GM12891 (cell line): ENCODE measurements around the gene ZP1.
A peak's percentile ranks its signal among the peaks of the same experiment; 100 is the strongest.

Experiments
- DNase-seq: peaks from one replicate; pipeline ENCODE4 v3.0.0; 2011; ENCODE audit warnings: low spot score; ENCODE audit not compliant: insufficient read length
- FAIRE-seq: peaks from 2 replicates; lab custom pipeline; 2011; peaks lifted over from hg19 to GRCh38; lab: Jason Lieb, UNC
- PAX5 ChIP-seq: IDR thresholded peaks from 2 replicates; pipeline ENCODE4 v1.6.1; 2011; ENCODE audit warnings: low read length, moderate library complexity, mild to moderate bottlenecking; ENCODE audit not compliant: insufficient read depth, severe bottlenecking
- POLR2A ChIP-seq: IDR thresholded peaks from 2 replicates; pipeline ENCODE4 v1.6.1; 2011; ENCODE audit warnings: low read depth, low read length, control low read depth
- POLR2AphosphoS5 ChIP-seq: IDR thresholded peaks from 2 replicates; pipeline ENCODE4 v1.6.1; 2011; ENCODE audit warnings: low read depth, low read length, control low read depth
- POU2F2 ChIP-seq: IDR thresholded peaks from 2 replicates; pipeline ENCODE4 v1.6.1; 2011; ENCODE audit warnings: low read depth, mild to moderate bottlenecking, control low read depth, low read length, moderate library complexity
- SPI1 ChIP-seq: IDR thresholded peaks from 2 replicates; pipeline ENCODE4 v1.6.1; 2011; ENCODE audit warnings: low read depth, low read length, control low read depth
- TAF1 ChIP-seq: IDR thresholded peaks from 2 replicates; pipeline ENCODE4 v1.6.1; 2011; ENCODE audit warnings: low read depth, low read length, control low read depth

Gene ZP1

DNA sequence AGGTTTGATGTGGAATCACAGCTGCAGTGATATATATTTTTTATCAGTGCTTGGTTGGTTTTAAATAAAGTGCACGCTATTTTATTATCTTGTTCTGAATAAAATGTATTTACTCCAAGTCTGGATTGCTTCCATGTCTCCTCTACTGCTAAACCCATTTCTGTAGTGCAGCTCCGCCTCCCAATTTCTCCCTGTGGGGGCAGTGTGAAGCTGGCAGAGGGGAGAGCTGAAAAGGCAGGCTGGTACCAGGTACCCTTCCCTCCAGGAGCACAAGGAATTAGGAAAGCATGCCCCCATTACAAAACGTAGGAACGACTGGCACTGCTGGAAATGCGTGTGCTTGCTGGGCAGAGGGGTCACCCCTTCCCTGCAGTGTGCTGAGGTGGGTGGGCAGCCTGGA lies 56.0 kb downstream of the ZP1 start:
- TF ChIP-seq SPI1 (no peak), TAF1 (no peak), POLR2A (no peak), POU2F2 (no peak), POLR2AphosphoS5 (no peak)
- no peak for FAIRE-seq
- DNase-seq = no peak

DNA sequence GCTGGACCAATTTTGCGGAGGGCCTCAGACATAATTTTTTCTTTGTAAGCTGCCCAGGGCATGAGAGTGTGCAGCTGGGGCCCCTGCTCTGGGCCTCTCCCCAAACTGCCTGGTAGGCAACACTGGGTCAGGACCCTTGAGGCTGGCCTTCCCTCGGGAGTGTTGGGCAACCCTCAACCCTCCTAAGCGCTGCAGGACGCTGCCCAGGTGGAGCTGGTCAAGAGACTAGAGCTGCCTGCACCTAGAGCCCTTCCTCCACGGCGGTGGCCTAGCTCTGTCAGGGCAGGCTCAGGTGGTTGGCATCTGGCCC lies 56.4 kb downstream of the ZP1 start:
- DNase-seq (no peak), FAIRE-seq (no peak)
- TF ChIP-seq POLR2AphosphoS5 (peak; percentile 45; the same call in 1 of the 2 replicates), SPI1 (no peak), POLR2A (no peak), TAF1 (no peak), PAX5 (no peak)

DNA sequence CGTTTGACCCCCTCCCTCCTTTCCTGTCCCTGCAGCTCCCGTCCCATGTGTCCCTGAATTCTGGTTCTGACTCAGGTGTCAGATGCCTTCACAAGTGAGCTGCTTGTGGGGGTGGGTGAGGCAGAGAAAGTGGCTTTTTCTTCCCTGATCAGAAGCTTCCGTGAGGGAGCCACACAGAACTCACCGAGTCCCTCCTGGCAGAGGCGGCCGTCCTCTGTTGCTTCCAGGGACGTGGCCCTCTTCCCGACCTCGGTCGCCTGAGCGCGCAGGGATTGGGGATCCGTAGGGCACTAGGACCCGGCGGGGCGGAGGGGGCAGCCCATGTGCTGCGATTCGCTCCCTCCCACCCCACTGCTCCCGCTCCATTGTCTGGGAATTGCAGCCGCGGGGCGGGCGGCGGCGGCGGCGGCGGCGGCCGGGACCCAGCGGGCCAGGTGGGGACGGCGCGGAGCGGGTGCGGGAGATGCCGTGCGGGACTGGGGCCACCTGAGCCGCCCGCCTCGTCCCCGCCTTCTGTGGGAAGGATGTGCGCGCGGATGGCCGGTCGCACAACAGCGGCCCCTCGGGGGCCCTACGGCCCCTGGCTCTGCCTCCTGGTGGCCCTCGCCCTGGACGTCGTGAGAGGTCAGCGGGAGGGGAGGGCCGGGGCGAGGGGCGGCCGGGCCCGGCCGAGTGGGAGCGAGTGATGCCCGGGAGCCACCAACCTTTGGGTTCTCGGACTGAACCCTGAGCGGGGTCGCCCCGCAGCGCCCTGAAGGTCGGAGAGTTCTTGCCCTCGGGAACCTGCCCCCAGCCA lies 57.0 kb downstream of the ZP1 start, which contains the start of gene TMEM132A:
TSS of gene TMEM132A (plus strand) at position 351 of the 796 bp plus-strand sequence. CDS start at position 525, 174 bp downstream.
- FAIRE-seq = peak; percentile 91
- peak; percentile 75 for DNase-seq

More for the DNA sequence above, 57.0 kb downstream of the ZP1 start, which contains the start of gene TMEM132A:
- no peak for TF ChIP-seq POU2F2
- no peak for TF ChIP-seq PAX5
